K562 (cell line): Measurements from ENCODE around the gene EIF3J. TPM values are rescaled to one million over a fixed set of nuclear protein-coding genes. Genes with fewer than 3 reads are reported as not detected.
A peak's percentile ranks its signal among the peaks of the same experiment; 100 is the strongest.

ENCODE experiments used
- ATF1 ChIP-seq, 2 experiments: fragments of 450-650 bp in 1 of 2; IDR thresholded peaks; 2 replicates each; pipeline ENCODE4 v1.6.1; 2016; ENCODE audit warnings: missing compliant biosample characterization in 1 of 2, missing genetic modification characterization in 1 of 2
- BCLAF1 ChIP-seq, 2 experiments: fragments of 450-650 bp in 1 of 2; IDR thresholded peaks; 2 replicates each; pipeline ENCODE4 v1.6.1; 2011 to 2017; ENCODE audit warnings: low read depth in 2 of 2, antibody characterized with exemption in 1 of 2, borderline replicate concordance in 1 of 2, low read length in 1 of 2, mild to moderate bottlenecking in 1 of 2, mixed read lengths in 1 of 2; ENCODE audit not compliant: control insufficient read depth in 1 of 2
- DEAF1 ChIP-seq: fragments of 450-650 bp; formaldehyde crosslinking; IDR thresholded peaks from 2 replicates; pipeline ENCODE4 v1.4.0; 2020; ENCODE audit warnings: mild to moderate bottlenecking, moderate library complexity
- GTF2F1 ChIP-seq: IDR thresholded peaks from 2 replicates; pipeline ENCODE4 v1.6.1; 2011; ENCODE audit warnings: low read depth, low read length, improper control_type of control experiment
- MAZ ChIP-seq, 2 experiments: fragments of 450-650 bp in 1 of 2; sonication (generic) in 1 of 2; formaldehyde crosslinking; IDR thresholded peaks in 1 of 2; conservative IDR thresholded peaks in 1 of 2; 2 replicates each; pipeline versions ENCODE4 v1.4.0 to v1.5.0; 2020; ENCODE audit warnings: mild to moderate bottlenecking in 1 of 2, missing genetic modification reagents in 1 of 2
- MTA3 ChIP-seq: fragments of 450-650 bp; formaldehyde crosslinking; IDR thresholded peaks from 2 replicates; pipeline ENCODE4 v1.6.1; 2017; ENCODE audit warnings: mild to moderate bottlenecking, borderline replicate concordance
- MXI1 ChIP-seq: IDR thresholded peaks from 2 replicates; pipeline ENCODE4 v1.6.1; 2011; ENCODE audit warnings: low read depth, mild to moderate bottlenecking, improper control_type of control experiment, low read length
- NFRKB ChIP-seq: fragments of 450-650 bp; IDR thresholded peaks from 2 replicates; pipeline ENCODE4 v1.6.1; 2016; ENCODE audit warnings: low read depth
- NR1H2 ChIP-seq: sonication (generic); formaldehyde crosslinking; IDR thresholded peaks from 2 replicates; pipeline ENCODE4 v1.4.0; 2020; ENCODE audit warnings: mild to moderate bottlenecking, missing genetic modification reagents
- STAT5A ChIP-seq: IDR thresholded peaks from 2 replicates; pipeline ENCODE4 v1.6.1; 2012; ENCODE audit warnings: low read length, inconsistent platforms, borderline replicate concordance
- U2AF1 ChIP-seq: fragments of 200-400 bp; formaldehyde crosslinking; optimal IDR thresholded peaks from 2 replicates; pipeline ENCODE3; 2017; ENCODE audit warnings: mild to moderate bottlenecking, low read depth, low read length, moderate library complexity
- ZNF143 ChIP-seq: sonication (generic); formaldehyde crosslinking; IDR thresholded peaks from 2 replicates; pipeline ENCODE4 v1.9.0; 2022; ENCODE audit warnings: mild to moderate bottlenecking, missing genetic modification reagents
- ZNF165 ChIP-seq: fragments of 250-450 bp; sonication (Bioruptor Pico); IDR thresholded peaks from 2 replicates; pipeline ENCODE4 v1.4.0; 2020; ENCODE audit warnings: borderline replicate concordance
- polyA plus RNA-seq, 8 experiments: library from polyadenylated mRNA; depleted of rRNA in 4 of 8; stranded (reverse) in 5 of 8; unstranded in 3 of 8; fragments of >200 nt; fragmentation: Nextera tagmentation in 2 of 8; fragmentation: Illumina TruSeq in 1 of 8; extraction: Ambion mirVana in 2 of 8; extraction: Trizol in 1 of 8; gene quantifications; 2 replicates each; pipeline versions ENCODE4 v1.2.1 to v1.2.3, GENCODE V29; 2011 to 2014; ENCODE audit warnings: inconsistent platforms in 1 of 8, missing spikeins in 1 of 8
- total RNA-seq, 7 experiments: library from RNA; depleted of rRNA in 6 of 7; stranded (reverse); fragments of >200 nt in 6 of 7; fragmentation: Illumina TruSeq in 2 of 7; extraction: Trizol in 2 of 7; gene quantifications; 2 replicates each; pipeline versions ENCODE4 v1.2.1 to v1.2.3, GENCODE V29; 2011 to 2021; ENCODE audit warnings: low replicate concordance in 1 of 7
- TF ChIP-seq, protein P1 (sequence below), 2 experiments: IDR thresholded peaks in 1 of 2; conservative IDR thresholded peaks in 1 of 2; 2 replicates each; pipeline ENCODE4 v1.6.1; 2016; ENCODE audit warnings: low read depth in 2 of 2, mild to moderate bottlenecking in 1 of 2, missing compliant biosample characterization in 1 of 2, missing genetic modification characterization in 1 of 2, moderate library complexity in 1 of 2
- TF ChIP-seq, protein P2 (sequence below): fragments of 250-450 bp; sonication (Bioruptor Pico); IDR thresholded peaks from 2 replicates; pipeline ENCODE4 v1.5.0; 2022; ENCODE audit warnings: mild to moderate bottlenecking

The EIF3J gene
- total and polyA plus RNA-seq, 9 of the 15 experiments (the other 6 are each of a cell fraction or from before 2014, with no cell fraction given): 44.2 to 217 (median 151) TPM

DNA sequence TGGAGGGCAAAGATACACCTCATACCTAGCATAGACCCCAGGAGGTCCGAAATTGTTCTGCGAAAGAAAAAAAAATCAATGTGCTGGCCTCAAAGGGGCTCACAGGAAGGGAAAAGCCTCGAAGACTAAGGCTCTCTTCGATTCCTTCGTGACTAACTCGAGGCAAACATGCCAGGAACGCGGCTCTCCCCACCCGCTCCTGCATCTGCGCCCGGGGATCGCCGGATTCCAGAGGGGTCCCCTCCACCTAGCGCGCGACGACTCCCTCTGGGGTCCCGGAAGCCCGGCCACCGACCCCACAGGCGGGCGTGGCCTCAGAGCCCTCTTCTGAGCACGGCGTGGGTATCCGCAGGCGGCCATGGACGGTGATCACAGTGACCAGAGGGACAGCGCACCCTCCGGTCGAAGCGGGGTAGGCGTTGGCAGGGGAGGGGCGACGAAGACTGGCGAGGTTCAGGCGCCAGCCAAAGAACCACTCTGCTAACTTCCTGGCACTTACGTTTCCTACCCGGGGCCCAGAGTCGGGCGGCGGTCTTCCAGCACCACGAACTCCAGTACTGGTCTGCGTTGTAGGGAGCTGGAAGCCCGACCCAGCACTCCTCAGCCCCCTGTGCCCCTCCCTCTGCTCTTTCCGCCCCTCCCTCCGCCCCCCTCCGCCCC, 515 bp upstream of the EIF3J start (continued):
- TF ChIP-seq, protein P1, sequence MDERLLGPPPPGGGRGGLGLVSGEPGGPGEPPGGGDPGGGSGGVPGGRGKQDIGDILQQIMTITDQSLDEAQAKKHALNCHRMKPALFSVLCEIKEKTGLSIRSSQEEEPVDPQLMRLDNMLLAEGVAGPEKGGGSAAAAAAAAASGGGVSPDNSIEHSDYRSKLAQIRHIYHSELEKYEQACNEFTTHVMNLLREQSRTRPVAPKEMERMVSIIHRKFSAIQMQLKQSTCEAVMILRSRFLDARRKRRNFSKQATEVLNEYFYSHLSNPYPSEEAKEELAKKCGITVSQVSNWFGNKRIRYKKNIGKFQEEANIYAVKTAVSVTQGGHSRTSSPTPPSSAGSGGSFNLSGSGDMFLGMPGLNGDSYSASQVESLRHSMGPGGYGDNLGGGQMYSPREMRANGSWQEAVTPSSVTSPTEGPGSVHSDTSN (CRISPR knock-in tag; IDR thresholded peaks at IDR 0.05; ENCODE audit: low read depth): no peak
- TF ChIP-seq, protein P1 (tag; conservative IDR thresholded peaks at IDR 0.05; ENCODE audit: low read depth): no peak
- 0 out of 2 replicates have a peak, but pooled peaks have one; percentile 8 for TF ChIP-seq GTF2F1
- peak; percentile 67; the same call in 1 of the 2 replicates for TF ChIP-seq NFRKB
- no peak for TF ChIP-seq U2AF1
- no peak; the same call in 1 of the 2 replicates for TF ChIP-seq ATF1 (CRISPR knock-in tag; IDR thresholded peaks at IDR 0.05)
- peak; percentile 45 for TF ChIP-seq ATF1 (tag; IDR thresholded peaks at IDR 0.05)
- TF ChIP-seq, protein P2, sequence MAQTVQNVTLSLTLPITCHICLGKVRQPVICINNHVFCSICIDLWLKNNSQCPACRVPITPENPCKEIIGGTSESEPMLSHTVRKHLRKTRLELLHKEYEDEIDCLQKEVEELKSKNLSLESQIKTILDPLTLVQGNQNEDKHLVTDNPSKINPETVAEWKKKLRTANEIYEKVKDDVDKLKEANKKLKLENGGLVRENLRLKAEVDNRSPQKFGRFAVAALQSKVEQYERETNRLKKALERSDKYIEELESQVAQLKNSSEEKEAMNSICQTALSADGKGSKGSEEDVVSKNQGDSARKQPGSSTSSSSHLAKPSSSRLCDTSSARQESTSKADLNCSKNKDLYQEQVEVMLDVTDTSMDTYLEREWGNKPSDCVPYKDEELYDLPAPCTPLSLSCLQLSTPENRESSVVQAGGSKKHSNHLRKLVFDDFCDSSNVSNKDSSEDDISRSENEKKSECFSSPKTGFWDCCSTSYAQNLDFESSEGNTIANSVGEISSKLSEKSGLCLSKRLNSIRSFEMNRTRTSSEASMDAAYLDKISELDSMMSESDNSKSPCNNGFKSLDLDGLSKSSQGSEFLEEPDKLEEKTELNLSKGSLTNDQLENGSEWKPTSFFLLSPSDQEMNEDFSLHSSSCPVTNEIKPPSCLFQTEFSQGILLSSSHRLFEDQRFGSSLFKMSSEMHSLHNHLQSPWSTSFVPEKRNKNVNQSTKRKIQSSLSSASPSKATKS: no peak
- peak; percentile 83 to 85 for TF ChIP-seq MAZ (CRISPR knock-in tag; conservative IDR thresholded peaks at IDR 0.05 in 1 of 2, IDR thresholded peaks at IDR 0.05 in 1 of 2)
- TF ChIP-seq BCLAF1 (IDR thresholded peaks at IDR 0.05; ENCODE audit: borderline replicate concordance in 1 of 2, control insufficient read depth in 1 of 2, low read depth in 2 of 2, low read length in 1 of 2): no peak
- no peak for TF ChIP-seq ZNF143 (CRISPR knock-in tag)
- peak; percentile 54; the same call in 1 of the 2 replicates for TF ChIP-seq MTA3
- 0 out of 2 replicates have a peak, but pooled peaks have one; percentile 11 for TF ChIP-seq ZNF165 (CRISPR knock-in tag)
- TF ChIP-seq NR1H2: 0 out of 2 replicates have a peak, but pooled peaks have one; percentile 69
- TF ChIP-seq MXI1: no peak
- TF ChIP-seq STAT5A: no peak
- TF ChIP-seq DEAF1 (CRISPR knock-in tag): 0 out of 2 replicates have a peak, but pooled peaks have one; percentile 3
